GM08714 (cell line): ENCODE data around the gene DLG2.

ENCODE experiments used
- H3K4me3 ChIP-seq: fragments of 200-500 bp; sonication (Bioruptor generic); 2 replicates; pipeline ENCODE4 v1.5.1; 2014; ENCODE audit warnings: mild to moderate bottlenecking, low read length, inconsistent platforms
- ZNF274 ChIP-seq: IDR thresholded peaks from 2 replicates; pipeline ENCODE4 v1.6.1; 2012; ENCODE audit warnings: mild to moderate bottlenecking, low read depth, low read length

The DLG2 gene

GRCh38 chr11:85540181-85540580 is 87.0 kb downstream of the DLG2 start:
- H3K4me3 ChIP-seq = no peak overlapping the region

GRCh38 chr11:85539740-85540139 is 87.4 kb downstream of the DLG2 start:
- H3K4me3 ChIP-seq = no peak overlapping the region
- TF ChIP-seq ZNF274 = no peak

More at GRCh38 chr11:85540181-85540580, 87.0 kb downstream of the DLG2 start:
- TF ChIP-seq ZNF274 = no peak

GRCh38 chr11:85539029-85539689 is 88.0 kb downstream of the DLG2 start:
- TF ChIP-seq ZNF274 = no peak
- H3K4me3 ChIP-seq = no peak overlapping the region

DNA sequence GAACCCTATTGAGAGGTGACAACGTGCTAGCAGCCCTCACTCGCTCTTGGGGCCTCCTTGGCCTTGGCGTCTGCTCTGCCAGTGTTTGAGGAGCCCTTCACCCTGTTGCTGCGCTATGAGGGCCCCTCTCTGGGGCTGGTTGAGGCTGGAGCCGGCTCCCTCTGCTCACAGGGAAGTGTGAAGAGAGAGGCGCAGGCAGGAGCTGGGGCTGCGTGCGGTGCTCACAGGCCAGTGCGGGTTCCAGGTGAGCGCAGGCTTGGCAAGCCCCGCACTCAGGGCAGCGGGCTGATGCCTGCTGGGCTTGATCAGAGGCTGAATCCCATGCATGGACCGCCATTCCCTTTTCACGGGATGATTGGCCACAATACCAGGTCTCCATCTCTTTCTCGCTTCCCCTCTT is 90.7 kb downstream of the DLG2 start:
- TF ChIP-seq ZNF274 = no peak

GRCh38 chr11:85534806-85535205 is 92.3 kb downstream of the DLG2 start:
- no peak overlapping the region for H3K4me3 ChIP-seq
- no peak for TF ChIP-seq ZNF274

More for the DNA sequence above, 90.7 kb downstream of the DLG2 start:
- no peak overlapping the region for H3K4me3 ChIP-seq

GRCh38 chr11:85531191-85531897 is 95.8 kb downstream of the DLG2 start:
- H3K4me3 ChIP-seq = no peak overlapping the region
- no peak for TF ChIP-seq ZNF274

GRCh38 chr11:85530634-85531033 is 96.5 kb downstream of the DLG2 start:
- no peak for TF ChIP-seq ZNF274
- H3K4me3 ChIP-seq = no peak overlapping the region

DNA sequence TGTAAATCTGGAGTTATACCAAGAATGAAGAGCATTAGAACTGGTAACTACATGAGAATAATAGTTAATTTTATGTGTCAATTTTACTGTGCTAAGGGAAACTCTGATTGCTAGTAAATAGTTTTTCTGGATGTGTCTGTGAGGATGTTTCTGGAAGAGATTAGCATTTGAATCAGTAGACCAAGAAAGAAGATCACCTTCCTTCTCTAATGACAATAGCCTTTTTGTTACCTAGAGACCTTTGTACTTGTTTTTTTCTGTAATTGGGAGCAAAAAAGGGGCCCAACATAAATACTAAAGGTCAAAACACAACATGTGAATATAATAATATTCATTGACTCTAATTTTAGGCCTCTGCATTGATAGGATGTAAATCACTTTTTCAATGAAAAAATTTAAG is 100.6 kb downstream of the DLG2 start:
- no peak for TF ChIP-seq ZNF274
- no peak overlapping the region for H3K4me3 ChIP-seq

DNA sequence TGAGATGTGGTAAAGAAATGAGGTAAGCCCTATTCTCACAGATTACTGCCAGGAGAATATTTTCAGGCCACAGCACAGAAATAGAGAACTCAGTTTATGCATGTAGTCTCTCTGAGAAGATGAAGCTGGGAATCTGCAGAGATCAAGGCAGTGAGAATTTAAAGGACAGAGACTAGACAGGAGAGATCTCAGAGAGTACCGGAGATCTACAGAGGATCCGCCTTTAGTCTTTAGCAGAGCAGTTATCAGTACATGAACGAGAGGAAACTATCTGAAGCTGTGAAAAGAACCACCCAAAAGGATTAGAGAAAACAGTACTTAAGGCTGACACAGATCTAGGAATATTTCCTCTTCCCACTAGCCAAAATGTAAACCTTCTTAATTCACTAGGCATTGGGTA is 101.5 kb downstream of the DLG2 start:
- H3K4me3 ChIP-seq = no peak overlapping the region
- no peak for TF ChIP-seq ZNF274

- no peak for TF ChIP-seq ZNF274
- H3K4me3 ChIP-seq = no peak overlapping the region
These were observed 109.9 kb downstream of the DLG2 start for GRCh38 chr11:85517272-85517671.

GRCh38 chr11:85495918-85496317 is 131.2 kb downstream of the DLG2 start:
- H3K4me3 ChIP-seq = no peak overlapping the region
- TF ChIP-seq ZNF274 = no peak

GRCh38 chr11:85494396-85494795 is 132.7 kb downstream of the DLG2 start:
- TF ChIP-seq ZNF274 = no peak
- no peak overlapping the region for H3K4me3 ChIP-seq

DNA sequence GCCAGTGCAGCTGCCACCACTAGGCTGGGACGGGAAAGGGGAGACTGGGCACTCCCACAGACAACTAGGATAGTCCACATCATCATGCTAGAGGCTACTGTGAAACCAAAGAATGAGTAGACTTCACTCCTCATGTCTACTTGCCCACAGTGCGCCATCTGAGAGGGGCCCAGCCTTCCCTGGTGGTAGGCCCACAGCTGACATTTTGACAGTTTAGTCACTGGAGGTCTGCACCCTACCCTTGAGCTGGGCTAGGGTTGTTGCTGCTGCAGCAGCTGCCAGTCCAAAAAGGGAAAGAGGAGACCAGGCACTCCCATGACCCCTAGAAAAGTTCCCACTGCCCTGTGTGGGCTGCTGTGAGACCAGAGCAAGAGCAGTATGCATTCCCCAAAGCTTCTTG is 141.2 kb downstream of the DLG2 start:
- TF ChIP-seq ZNF274 = no peak
- H3K4me3 ChIP-seq = no peak overlapping the region

DNA sequence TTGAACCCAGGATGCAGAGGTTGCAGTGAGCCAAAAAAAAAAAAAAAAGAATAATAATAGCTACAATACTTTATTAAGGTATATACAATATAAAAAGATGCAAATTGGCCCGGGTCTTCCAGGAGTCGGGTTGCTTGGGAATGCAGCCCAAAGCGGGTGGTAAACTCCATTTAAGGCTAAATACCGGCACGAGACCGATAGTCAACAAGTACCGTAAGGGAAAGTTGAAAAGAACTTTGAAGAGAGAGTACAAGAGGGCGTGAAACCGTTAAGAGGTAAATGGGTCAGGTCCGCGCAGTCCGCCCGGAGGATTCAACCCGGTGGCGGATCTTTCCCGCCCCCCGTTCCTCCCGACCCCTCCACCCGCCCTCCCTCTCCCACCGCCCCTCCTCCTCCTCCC is 143.3 kb downstream of the DLG2 start:
- no peak overlapping the region for H3K4me3 ChIP-seq
- no peak for TF ChIP-seq ZNF274

DNA sequence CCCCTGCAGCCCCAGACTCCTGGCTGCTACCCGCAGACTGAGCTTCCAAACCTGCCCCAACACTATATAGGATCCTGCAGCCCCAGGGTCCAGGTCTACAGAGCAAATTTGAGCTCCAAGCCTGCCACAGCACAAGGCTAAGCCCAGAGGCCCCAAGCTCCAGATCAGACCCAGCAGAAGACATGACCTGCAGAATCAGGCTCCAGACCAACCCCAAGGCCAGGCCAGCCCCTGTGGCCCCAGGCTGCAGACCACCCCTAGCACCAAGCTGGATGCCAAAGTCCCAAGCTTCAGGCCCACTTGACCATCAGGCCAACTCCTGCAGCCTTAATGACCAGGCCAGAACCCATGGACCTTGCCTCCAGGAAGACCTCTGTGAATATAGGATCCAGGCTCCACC is 145.3 kb downstream of the DLG2 start:
- TF ChIP-seq ZNF274 = no peak
- no peak overlapping the region for H3K4me3 ChIP-seq

DNA sequence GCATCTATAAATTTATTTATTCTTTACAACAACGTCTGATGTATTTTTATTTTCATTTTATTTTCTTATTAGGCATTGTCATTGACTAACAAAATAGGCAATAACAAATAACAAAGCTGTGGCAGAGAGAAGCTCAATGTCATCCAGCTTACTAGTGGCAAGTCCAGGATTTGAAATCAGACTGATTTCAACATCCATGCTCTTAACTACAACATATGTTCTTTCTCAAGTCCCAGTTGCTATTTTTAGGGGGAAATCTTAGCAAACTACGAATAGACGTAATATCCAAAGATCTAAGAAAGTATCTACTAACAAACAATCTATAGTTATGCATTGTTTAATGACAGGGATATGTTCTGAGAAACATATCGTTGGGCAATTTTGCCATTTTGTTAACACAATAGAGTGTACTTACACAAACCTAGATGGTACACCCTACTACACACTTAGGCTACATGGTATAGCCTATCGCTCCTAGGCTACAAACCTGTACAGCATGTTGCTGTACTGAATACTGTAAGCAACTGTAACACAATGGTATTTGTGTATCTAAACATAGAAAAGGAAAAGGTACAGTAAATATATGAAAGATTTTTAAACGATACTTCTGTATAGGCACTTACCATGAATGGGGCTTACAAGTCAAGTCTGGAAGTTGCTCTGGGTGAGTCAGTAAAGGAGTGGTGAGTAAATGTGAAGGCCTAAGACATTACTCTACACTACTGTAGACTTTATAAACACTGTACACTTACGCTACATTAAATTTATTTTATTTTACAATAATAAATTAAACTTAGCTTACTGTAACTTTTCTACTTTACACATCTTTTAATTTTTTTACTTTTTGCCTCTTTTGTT is 151.3 kb downstream of the DLG2 start:
- no peak for TF ChIP-seq ZNF274
- H3K4me3 ChIP-seq = no peak overlapping the region
